Liver (tissue), 3 donors: ENCODE measurements around the gene ATP10A.

Source experiments
- HNF4A ChIP-seq, 2 donors: conservative IDR thresholded peaks; 2 replicates each; pipeline ENCODE4 v1.6.1; 2016; ENCODE audit warnings: antibody characterized with exemption in 2 of 2, mild to moderate bottlenecking in 2 of 2
- JUND ChIP-seq, 2 donors: IDR thresholded peaks; 2 replicates each; pipeline ENCODE4 v1.6.1; 2016; ENCODE audit warnings: antibody characterized with exemption in 2 of 2
- RAD21 ChIP-seq, 2 donors: IDR thresholded peaks; 2 replicates each; pipeline ENCODE4 v1.6.1; 2016; ENCODE audit warnings: antibody characterized with exemption in 2 of 2, mild to moderate bottlenecking in 2 of 2
- REST ChIP-seq: IDR thresholded peaks from 2 replicates; pipeline ENCODE4 v1.6.1; 2016; ENCODE audit warnings: antibody characterized with exemption, mild to moderate bottlenecking
- TAF1 ChIP-seq: conservative IDR thresholded peaks from 2 replicates; pipeline ENCODE4 v1.6.1; 2016; ENCODE audit warnings: antibody characterized with exemption, mild to moderate bottlenecking
- YY1 ChIP-seq: IDR thresholded peaks from 2 replicates; pipeline ENCODE4 v1.6.1; 2016; ENCODE audit warnings: antibody characterized with exemption, mild to moderate bottlenecking
- TF ChIP-seq, protein P1 (sequence below): fragments of 150-350 bp; IDR thresholded peaks from 2 replicates; pipeline ENCODE4 v1.5.1; 2017; ENCODE audit warnings: improper control_type of control experiment, low read depth, low read length; ENCODE audit not compliant: missing input control
- TF ChIP-seq, protein P2 (sequence below): IDR thresholded peaks from 2 replicates; pipeline ENCODE4 v1.6.1; 2016; ENCODE audit warnings: antibody characterized with exemption
- TF ChIP-seq, protein P3 (sequence below): IDR thresholded peaks from 2 replicates; pipeline ENCODE4 v1.6.1; 2016; ENCODE audit warnings: antibody characterized with exemption
- TF ChIP-seq, protein P4 (sequence below): IDR thresholded peaks from 2 replicates; pipeline ENCODE4 v1.6.1; 2016; ENCODE audit warnings: antibody characterized with exemption
- donor health status: healthy.
- donor health status: healthy.

- TF ChIP-seq, protein P1, sequence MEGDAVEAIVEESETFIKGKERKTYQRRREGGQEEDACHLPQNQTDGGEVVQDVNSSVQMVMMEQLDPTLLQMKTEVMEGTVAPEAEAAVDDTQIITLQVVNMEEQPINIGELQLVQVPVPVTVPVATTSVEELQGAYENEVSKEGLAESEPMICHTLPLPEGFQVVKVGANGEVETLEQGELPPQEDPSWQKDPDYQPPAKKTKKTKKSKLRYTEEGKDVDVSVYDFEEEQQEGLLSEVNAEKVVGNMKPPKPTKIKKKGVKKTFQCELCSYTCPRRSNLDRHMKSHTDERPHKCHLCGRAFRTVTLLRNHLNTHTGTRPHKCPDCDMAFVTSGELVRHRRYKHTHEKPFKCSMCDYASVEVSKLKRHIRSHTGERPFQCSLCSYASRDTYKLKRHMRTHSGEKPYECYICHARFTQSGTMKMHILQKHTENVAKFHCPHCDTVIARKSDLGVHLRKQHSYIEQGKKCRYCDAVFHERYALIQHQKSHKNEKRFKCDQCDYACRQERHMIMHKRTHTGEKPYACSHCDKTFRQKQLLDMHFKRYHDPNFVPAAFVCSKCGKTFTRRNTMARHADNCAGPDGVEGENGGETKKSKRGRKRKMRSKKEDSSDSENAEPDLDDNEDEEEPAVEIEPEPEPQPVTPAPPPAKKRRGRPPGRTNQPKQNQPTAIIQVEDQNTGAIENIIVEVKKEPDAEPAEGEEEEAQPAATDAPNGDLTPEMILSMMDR: no peak
- TF ChIP-seq, protein P2, sequence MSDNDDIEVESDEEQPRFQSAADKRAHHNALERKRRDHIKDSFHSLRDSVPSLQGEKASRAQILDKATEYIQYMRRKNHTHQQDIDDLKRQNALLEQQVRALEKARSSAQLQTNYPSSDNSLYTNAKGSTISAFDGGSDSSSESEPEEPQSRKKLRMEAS: no peak
- no peak for TF ChIP-seq HNF4A (conservative IDR thresholded peaks at IDR 0.05)
- TF ChIP-seq YY1: no peak
- TF ChIP-seq, protein P3, sequence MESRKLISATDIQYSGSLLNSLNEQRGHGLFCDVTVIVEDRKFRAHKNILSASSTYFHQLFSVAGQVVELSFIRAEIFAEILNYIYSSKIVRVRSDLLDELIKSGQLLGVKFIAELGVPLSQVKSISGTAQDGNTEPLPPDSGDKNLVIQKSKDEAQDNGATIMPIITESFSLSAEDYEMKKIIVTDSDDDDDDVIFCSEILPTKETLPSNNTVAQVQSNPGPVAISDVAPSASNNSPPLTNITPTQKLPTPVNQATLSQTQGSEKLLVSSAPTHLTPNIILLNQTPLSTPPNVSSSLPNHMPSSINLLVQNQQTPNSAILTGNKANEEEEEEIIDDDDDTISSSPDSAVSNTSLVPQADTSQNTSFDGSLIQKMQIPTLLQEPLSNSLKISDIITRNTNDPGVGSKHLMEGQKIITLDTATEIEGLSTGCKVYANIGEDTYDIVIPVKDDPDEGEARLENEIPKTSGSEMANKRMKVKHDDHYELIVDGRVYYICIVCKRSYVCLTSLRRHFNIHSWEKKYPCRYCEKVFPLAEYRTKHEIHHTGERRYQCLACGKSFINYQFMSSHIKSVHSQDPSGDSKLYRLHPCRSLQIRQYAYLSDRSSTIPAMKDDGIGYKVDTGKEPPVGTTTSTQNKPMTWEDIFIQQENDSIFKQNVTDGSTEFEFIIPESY: no peak
- TF ChIP-seq, protein P4, sequence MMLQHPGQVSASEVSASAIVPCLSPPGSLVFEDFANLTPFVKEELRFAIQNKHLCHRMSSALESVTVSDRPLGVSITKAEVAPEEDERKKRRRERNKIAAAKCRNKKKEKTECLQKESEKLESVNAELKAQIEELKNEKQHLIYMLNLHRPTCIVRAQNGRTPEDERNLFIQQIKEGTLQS: no peak
- TF ChIP-seq REST: no peak
- TF ChIP-seq JUND (IDR thresholded peaks at IDR 0.05): no peak
- no peak for TF ChIP-seq RAD21 (IDR thresholded peaks at IDR 0.05)
- no peak for TF ChIP-seq TAF1
These were observed 23.5 kb upstream of the ATP10A start for GRCh38 chr15:25886498-25887140.
